ENCODE data around the gene SCOC.

SCOC gene

DNA sequence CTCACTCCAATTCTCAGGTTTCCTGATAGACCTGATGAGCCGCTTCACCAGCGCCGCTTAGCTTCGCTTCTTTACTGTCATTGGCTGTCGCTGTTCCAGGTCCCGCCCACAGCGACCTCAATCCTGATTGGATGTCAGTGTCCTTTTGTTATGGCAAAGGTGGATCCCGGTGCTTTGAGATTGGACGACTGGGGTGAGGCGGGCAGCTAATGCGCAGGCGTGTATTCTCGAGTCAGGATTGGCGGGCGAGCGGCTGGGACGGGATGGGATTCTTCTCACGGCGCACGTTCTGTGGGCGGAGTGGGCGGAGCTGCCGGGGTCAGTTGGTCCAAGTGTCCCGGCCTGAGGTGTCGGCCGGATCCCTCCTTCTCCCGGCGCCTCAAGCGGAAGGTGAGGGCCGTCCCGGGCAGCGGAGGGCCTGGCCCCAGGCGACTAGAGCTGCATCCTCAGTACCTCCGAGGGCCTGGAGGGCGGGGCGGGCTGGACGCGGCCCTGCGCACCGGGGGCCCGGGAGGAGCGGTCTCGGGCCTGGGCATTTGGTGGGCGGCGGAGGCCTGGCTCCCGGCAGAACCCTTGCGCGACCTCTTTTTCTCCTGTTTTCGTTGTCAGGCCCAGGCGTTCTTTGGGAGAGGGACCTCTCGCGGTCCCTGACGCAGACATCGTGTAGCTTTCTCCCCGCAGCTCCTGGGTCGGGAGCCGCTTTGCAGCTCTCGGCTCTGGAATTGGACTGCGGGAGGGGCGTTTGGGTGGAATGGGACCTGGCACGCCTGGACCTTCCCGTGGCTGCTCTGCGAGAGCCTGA lies at the start of gene SCOC:
Gene SCOC, plus strand, starts transcription at position 319 of the 802 bp plus-strand sequence. CDS start 5,525 bp downstream, outside the sequence.
- peak; percentile 98 for DNase-seq

DNA sequence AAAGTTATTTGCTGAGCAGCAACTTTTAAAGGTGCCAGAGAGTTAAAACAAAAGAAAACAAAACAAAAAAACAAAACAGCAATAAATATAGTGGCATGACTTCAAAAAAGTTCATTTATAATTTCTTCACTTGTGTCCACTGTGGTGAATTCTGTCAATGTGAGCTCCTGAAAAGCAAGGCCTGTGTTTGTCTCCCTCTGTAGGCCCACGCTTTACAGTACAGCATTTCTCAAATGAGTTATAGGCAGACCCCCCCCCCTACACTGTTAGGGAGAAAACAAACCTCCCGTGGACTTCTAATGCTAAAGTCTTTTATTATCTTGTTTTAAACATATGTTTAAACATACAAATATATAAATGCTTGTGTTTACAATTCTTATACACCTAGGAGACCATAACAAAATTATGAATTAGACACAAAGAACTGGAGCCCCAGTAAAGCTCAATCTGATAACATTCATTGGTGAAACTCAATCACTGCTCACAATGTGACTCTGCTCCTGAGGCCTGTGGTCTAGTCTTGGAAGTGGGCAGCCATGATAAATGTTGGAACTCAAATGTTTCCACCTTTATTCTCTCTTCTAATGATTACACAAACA lies 47.0 kb upstream of the SCOC start:
- peak; percentile 47 for DNase-seq

DNA sequence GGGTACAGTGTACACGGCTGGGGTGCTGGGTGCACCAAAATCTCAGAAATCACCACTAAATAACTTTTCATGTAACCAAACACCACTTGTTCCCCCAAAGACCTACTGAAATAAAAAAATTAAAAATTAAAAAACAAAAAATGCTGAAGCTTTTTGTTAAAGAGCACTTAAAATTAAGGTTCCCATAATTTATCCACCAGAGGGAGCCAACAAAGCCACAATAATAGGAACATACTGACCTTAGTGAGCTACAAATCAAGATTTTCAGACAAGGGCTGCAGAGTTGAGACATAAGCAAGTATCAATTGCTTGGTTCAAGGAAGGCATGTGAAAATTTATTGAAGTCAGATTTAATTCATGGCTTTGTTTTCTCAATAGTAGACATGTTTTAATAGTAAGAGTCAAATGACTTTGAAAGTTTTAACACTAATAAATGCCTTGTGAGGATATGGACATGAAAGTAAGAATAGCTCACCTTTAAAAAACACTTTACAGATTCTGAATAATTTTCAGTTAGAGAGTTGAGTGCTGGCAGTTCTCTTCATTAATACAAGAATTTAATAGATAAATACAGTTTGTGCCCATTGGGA lies 43.0 kb upstream of the SCOC start:
- DNase-seq: no peak

DNA sequence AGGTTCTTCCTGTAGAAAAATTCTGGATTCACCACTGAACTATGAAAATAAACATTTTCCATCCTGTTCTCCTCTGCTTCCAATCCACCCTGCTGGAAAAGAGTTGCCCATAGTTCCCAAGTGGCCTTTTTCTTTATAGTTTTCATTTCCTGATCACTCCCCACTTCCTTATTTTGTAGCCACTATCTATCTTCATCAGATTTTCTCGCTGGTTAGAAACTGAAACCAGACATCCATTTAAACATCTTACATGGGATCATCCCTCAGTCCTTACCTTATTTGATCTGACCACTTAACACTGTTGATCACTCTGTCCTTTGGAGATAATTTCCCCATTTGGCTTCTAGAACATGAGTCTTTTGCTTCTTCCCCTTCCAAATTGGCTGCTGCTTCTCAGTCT lies 42.2 kb upstream of the SCOC start:
- DNase-seq: no peak

DNA sequence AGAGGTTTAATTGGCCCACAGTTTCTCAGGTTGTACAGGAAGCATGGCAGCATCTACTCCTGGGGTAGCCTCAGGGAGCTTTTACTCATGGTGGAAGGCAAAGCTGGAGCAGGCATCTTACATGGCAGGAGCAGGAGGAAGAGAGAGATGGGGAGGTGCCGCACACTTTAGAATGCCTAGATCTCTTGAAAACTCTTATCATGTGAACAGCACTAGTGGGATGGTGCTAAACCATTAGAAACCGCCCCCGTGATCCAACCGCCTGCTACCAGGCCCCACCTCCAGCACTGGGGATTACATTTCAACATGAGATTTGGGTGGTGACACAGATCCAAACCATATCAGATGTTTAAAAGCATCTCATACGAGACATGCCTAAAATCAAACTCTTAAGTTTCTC lies 41.6 kb upstream of the SCOC start:
- DNase-seq: no peak

DNA sequence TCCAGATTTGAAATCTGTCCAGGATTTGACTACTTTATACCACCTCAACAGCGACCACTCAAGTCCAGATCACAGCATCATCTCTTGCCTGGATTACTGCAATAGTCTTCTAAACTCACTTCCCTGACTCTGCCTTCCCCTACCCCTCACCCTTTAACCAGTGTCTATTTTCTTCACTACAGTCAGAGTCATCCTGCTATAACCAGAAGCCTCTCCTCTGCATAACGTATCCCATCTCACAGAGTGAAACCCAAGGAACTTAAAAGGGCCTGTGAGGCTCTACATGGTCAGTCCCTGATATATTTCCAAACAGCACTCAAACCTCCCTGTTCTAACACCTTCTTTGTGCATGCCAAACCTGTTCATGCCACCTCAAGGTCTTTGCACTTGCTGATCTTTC lies 40.7 kb upstream of the SCOC start:
- no peak for DNase-seq

DNA sequence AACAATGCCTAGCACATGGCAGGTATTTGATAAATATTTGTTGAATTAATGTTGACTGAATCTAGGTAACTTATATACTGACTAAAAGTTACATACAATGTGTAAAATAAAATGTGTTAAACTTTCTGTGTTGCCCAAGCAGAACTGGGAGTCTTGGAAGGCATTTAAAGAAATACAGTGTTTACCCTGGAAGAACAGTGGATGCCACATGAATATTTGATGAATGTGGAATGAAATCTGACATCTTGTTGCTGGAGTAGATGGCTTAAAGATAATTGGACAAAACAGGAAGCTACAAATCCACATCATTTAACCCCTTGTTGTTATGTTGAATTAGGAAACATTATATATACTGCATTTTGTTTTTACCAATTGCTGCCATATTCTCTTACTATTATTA lies 39.9 kb upstream of the SCOC start:
- no peak for DNase-seq

DNA sequence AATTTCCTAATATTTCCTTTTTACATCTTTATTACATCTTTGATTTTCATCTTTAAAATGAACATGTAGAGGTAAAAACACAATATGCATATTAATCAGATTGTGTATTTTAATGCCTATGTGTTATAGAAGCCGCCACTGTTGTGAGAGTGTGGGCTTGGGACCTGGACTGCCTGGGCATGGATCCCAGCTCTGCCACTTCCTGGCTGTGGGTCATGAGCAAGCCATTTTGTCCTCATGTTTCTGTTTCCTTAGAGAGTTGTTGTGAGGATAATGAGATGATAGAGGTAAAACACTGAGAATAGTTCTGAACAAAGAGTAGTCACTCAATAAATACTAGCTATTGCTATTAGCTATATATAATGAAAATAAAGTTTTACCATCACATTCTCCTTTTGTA lies 38.4 kb upstream of the SCOC start:
- no peak for DNase-seq

DNA sequence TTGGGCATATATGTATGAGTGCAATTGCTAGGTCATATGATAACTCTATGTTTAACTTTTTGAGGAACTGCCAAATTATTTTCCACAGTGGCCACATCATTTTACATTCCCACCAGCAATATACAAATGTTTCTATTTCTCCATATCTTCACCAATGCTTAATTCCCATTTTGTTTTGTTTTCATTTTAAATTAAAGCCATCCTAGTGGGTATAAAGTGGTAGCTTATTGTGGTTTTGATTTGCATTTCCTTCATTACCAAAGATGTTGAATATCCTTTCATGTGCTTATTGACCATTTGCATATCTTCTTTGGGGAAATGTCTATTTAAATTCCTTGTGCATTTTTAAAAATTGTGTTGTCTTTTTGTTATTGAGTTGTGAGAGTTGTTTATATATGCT lies 36.7 kb upstream of the SCOC start:
- no peak for DNase-seq

DNA sequence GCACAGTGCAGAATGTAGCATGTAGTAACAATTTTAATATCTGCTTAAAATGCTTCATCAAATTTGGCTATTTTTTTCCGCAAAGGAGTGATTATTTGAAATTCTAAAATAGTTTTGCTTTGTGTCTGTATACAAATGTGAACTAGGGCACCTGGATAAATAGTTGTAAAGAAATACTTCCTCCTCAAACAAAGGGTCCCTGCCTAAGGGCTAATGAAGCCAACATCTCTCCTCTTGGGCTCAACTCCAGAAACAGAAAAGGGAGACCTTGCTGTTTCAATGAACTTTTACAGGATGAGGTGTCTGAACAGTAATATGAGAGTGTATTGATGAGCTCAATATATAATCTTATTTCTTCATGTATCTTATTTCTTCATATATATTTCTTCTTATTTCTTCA lies 30.8 kb upstream of the SCOC start:
- no peak for DNase-seq

DNA sequence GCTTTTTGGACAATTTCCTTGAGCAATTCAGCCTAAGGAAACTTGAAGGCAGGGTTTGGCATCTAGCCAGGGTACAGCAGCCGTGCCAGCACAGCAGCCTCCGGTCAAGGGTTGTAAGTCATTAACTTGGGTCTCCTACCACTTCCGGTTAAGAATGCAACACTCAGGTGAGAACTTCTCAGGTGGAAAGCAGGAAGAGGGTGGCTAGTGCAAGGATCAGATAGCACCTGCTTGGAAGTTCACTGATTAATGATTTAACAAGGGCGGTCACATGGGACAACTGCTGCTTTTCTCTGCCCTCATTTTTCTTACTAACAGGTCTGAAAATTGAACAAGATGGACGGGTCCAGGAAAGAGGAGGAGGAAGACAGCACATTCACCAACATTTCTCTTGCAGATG lies 30.1 kb upstream of the SCOC start:
- DNase-seq: no peak

DNA sequence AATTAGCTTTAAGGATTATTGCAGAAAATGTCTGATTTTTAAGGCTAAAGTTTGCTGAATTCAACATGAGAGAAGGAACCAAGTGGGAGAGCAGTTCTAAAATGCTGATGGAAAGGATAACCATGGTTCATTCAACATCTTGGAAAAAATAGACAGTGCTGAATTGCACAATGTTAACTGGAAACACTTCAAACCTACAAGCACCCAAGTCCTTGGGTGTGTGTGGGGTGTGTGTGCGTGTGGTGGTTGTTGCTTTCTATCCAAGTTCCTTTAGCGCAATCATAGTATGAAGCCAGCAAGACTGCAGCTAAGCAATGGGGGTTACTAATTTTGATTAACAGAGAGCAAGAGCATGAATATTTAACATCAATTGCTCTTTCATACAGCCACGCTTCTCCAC lies 29.3 kb upstream of the SCOC start:
- DNase-seq: no peak

DNA sequence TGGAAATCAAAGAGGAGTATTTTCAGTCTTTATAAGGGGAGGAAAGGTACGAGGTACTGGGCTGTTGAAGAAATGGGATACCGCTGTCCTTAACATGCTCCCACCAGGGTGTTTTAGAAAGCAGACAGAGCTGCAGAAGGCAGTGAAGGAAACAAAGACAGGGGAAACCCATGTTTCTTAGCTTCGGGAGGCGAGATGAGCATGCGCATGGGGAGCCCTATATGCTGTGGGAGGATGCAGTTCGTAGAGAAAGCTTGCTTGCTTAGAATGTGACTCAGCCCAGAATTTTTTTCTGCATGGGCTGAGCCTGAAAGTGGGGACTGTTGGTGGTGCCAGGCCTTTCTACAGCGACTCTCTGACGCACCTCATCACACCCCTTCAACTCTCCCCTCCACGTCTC lies 28.8 kb upstream of the SCOC start:
- DNase-seq: no peak

DNA sequence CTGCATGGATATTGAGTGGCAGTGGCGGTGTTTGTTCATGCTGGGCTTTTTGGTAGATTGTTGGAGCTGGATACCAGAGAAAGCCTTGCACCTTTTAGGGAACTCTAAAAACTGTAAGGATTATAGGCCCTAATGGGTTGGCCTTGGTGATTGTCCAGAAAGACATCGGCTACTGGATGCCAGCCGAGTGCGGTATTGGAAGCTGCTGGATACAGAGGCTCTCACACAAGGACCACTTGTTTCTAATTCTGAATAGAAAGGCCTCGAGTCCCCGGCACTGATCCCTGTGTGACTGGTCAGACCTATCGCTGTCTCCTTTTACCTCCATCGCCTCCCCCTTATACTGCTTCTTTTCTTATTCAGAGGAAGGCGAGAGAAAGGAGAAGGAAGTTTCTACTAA lies 27.3 kb upstream of the SCOC start:
- no peak for DNase-seq

DNA sequence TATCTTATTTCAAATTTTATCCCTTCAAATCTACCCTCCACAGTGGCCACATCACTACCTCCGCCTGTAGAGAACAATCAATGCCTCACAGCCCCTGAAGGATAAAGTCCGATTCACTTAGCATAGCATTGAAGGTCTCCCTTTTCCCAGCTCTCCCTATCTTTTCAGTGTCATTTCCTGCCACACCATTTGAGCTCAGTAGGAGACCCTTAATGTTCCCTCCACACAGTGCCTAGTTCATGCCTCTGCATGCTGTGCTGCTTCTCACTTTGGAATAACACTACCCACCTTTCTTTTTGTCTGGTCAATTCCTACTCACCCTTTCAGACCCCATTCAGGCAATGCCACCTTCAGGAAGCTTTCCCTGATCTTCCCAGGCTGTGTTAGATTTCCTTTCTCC lies 23.6 kb upstream of the SCOC start:
- DNase-seq: no peak

DNA sequence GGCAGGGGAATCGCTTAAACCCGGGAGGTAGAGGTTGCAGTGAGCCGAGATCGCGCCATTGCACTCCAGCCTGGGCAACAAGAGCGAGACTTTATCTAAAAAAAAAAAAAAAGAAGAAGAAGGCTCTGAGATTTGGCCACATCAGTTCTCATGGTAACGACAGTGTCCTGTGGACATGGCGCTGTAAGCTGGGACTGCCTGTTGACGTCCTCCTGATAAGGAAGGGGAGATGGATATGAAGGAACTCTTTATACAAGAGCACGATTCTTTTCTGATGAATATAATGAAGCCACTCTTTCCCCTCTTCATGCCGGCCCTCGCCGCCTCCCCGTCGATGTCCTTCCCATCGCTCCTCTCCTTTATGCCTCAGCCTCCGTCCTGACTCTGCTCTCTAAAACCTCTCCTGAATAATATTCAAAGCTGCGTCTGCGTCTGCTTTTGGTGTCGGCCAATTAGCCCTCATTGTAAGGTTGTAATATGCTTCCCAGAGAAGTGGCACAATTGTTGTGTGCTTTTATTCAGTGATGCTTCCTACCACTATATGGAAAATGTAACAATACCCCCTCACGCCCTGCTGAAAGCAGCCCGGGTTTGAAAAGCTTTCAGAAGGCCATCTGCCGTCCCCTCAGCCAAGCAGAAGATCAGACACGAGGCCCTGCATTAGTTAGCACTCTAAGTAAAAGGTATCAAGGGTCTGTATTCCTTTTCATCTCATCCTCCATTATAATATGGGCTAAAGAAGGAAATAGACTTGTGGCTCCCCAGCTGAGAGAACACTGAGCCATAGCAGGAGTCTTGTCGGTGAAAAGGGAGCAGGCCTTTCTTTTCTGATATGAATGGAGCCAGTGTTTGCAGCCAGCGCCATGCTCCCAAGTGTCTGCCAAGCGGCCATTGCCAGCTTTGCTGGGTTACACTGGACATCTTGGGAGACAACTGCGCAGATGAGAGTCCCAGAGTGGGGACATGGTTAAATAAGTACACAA lies 22.1 kb upstream of the SCOC start:
- peak; percentile 39 for DNase-seq

DNA sequence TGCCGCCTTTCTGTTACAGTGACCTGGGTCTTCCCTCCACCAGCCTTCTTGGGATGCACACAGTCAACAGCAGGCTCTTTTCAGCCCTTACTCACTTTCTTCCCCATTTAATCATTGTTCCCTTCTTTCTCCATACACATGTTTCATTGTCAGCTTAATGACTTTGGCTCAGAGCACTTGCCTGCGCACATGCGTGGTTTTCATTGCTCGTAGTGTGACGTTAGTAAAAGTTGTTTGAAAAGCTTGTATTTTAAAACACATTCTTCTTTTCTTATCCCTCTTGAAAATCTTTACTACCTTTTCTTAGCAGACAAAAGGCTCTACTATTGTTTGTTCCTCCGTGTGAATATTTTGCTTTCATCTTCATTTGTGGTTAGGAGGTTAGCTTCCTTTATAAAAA lies 19.7 kb upstream of the SCOC start:
- no peak for DNase-seq

DNA sequence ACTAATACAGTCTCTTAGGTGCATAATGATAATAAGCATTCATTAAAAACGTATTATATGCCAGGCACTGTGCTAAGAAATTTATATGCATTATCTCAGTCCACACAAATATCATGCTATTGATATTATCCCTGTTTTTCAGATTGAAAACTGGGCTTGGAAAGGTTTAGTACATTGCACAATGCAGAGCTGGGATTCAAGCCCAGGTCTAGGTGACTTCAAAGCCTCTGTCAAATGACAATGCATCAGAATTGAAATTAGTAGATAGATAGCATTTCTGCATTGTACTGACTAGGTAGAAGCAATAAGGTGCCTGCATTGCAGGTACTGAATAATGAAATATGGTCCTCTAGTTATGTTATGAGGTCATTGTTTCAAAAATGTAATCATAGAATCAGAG lies 18.2 kb upstream of the SCOC start:
- no peak for DNase-seq

DNA sequence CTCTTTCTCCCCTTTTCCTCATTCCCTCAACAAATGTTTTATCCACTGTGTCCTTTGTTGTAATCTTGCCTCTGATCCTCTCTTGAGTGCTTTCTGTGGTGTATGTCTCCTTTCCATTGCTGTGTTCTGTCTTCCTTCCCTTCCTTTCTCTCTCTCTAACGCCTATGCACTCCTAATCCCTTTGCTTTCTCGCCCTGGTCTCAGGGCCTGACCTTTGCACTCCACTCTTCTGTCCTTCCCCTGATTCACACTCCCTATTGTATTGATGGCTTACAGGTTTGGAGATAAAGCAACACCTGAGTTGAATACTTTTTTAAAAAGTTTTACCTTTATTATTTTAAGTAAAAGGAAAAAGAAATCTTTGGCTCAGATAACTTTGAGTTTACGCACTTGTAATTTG lies 15.6 kb upstream of the SCOC start:
- DNase-seq: no peak

DNA sequence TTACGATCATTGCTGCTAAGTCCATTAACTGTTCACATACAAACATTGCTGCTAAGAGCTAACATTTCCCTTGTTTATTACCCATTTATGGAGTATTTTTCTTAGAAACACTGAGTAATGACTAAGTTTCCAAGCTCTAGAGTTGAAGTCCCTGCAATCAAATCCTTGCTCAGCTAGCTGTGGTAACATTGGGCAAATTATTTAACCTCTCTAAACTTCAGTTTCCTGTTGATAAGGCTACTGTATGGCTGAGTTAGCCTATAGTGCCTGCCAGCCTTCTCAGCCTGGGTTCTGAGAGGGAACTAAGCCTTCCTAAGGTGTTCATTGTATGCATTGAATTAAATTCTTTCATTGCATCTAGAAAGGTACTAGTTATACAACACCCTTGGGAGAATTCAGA lies 15.2 kb upstream of the SCOC start:
- DNase-seq: no peak

DNA sequence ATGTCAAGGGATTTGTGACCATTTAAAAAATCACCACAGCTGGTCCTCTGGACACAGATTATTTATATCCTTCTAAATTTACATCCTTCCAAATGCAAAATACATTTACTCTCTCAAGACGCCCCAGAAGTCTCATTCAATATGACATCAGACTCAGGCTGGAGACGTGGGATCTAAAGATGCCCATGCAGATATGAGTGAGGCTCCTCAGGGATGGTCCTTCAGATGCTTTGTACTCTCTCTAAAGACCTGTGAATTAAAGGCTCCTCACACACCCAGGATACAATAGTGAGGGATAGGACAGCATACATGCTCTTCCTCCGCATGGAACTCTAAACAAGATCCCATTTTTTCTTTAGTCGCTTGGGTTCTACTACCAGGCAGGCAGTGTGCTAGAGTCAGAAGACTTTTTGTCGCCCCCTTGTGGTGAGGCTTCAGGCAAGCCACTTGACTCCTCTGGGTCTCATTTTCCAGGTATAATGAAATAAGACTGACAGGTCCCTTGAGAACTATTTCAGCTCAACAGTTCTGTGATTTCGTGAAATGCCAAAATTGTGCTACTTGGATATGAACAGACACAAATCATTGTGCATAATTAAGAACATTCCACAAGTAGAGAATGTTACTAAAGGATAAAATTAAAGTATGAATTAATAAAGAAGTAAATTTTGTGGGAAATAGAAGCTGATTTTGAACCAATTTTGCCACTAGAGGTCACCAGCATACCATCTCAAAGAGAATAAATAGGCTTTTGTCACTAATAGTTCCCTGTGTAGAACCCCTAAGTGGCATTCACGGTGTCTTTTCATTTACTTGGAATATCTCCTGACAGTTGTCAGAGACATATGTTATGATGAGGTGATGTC lies 13.7 kb upstream of the SCOC start:
- peak; percentile 81 for DNase-seq

DNA sequence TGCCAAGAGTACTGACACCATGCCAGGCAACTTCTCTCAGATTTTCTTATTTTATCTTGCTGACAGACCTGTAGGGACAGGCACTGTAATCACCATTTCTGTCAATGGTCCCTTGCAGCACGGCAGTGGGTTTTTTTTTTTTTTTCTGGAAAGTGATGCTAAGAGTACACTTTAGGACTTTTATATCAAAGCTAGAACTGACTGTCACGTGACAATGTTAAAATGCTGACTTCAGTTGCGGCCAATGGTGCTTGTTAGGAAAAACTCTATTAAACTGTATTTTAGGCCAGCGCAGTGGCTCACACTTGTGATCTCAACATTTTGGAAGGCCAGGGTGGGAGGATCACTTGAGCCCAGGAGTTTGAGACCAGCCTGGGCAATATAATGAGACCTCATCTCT lies 12.3 kb upstream of the SCOC start:
- DNase-seq: no peak

Data from retina (tissue), 1 donor.